ENCODE data around the gene GPSM3.
"Not testable (repeated sequence)": the region's sequence is repeated elsewhere in the genome, so short reads cannot be mapped to it uniquely, and the experiment has no call there.

The GPSM3 gene

GRCh38 chr6:32196682-32197616, 4.5 kb upstream of the GPSM3 start:
- H3K4me3 ChIP-seq (ENCODE audit: control insufficient read depth, low read depth, low read length) = peak overlapping the region; percentile 75
- TF ChIP-seq CTCF (conservative IDR thresholded peaks at IDR 0.05; ENCODE audit: control insufficient read depth, insufficient read depth, low read depth, low read length) = no peak
- DNase-seq (ENCODE audit: low read depth) = no peak

GRCh38 chr6:32195902-32196681, 3.6 kb upstream of the GPSM3 start:
- TF ChIP-seq CTCF (conservative IDR thresholded peaks at IDR 0.05; ENCODE audit: control insufficient read depth, insufficient read depth, low read depth, low read length) = no peak
- peak overlapping the region; percentile 75 for H3K4me3 ChIP-seq (ENCODE audit: control insufficient read depth, low read depth, low read length)
- peak; percentile 88 for DNase-seq (ENCODE audit: low read depth)

GRCh38 chr6:32195652-32195901, 3.1 kb upstream of the GPSM3 start:
- no peak overlapping the region for H3K4me3 ChIP-seq (ENCODE audit: control insufficient read depth, low read depth, low read length)
- TF ChIP-seq CTCF (conservative IDR thresholded peaks at IDR 0.05; ENCODE audit: control insufficient read depth, insufficient read depth, low read depth, low read length) = peak; percentile 31

GRCh38 chr6:32194825-32195651, 2.6 kb upstream of the GPSM3 start:
- peak overlapping the region; percentile 51 for H3K4me3 ChIP-seq (ENCODE audit: control insufficient read depth, low read depth, low read length)
- TF ChIP-seq CTCF (conservative IDR thresholded peaks at IDR 0.05; ENCODE audit: control insufficient read depth, insufficient read depth, low read depth, low read length) = peak; percentile 64
- peak; percentile 73 for DNase-seq (ENCODE audit: low read depth)

More at GRCh38 chr6:32195652-32195901, 3.1 kb upstream of the GPSM3 start:
- DNase-seq (ENCODE audit: low read depth) = peak; percentile 99

GRCh38 chr6:32194388-32194787, 1.9 kb upstream of the GPSM3 start:
- H3K4me3 ChIP-seq (ENCODE audit: control insufficient read depth, low read depth, low read length) = no peak overlapping the region
- DNase-seq (ENCODE audit: low read depth) = no peak
- TF ChIP-seq CTCF (conservative IDR thresholded peaks at IDR 0.05; ENCODE audit: control insufficient read depth, insufficient read depth, low read depth, low read length) = no peak

- not testable (repeated sequence) for H3K4me3 ChIP-seq (ENCODE audit: control insufficient read depth, low read depth, low read length); DNase-seq (ENCODE audit: low read depth)
Observed at GRCh38 chr6:32193096-32193495, 653 bp upstream of the GPSM3 start.
